ENCODE measurements around the gene MYOZ3.

MYOZ3 gene

GRCh38 chr5:150639751-150640150 is 21.3 kb upstream of the MYOZ3 start:
- Histone ChIP-seq H3K79me2 (ENCODE audit: low read length) (no peaks in the 10 kb centered on the region), H2AFZ (ENCODE audit: low read depth, low read length) (no peak overlapping the region), H3K27ac (ENCODE audit: low read length) (no peak overlapping the region), H3K4me3 (ENCODE audit: low read length) (no peak overlapping the region), H3K27me3 (ENCODE audit: low read depth, low read length) (0 out of 2 replicates have a peak, but pooled peaks cover 3% of the 10 kb centered on the region), H3K36me3 (replicated peaks; ENCODE audit: low read depth, low read length) (no peaks in the 10 kb centered on the region), H3K9me3 (ENCODE audit: insufficient read depth, low read length) (no peaks in the 10 kb centered on the region), H4K20me1 (ENCODE audit: insufficient read depth, low read length) (no peaks in the 10 kb centered on the region), H3K9ac (ENCODE audit: low read length) (no peak overlapping the region), H3K4me2 (ENCODE audit: low read length) (no peak overlapping the region), H3K4me1 (ENCODE audit: low read length) (no peaks in the 10 kb centered on the region)
- no peak for TF ChIP-seq EZH2phosphoT487 (IDR thresholded peaks at IDR 0.05; ENCODE audit: low read depth)
- TF ChIP-seq CTCF (IDR thresholded peaks at IDR 0.05; ENCODE audit: low read depth, low read length) = no peak

GRCh38 chr5:150640311-150641005 is 20.6 kb upstream of the MYOZ3 start, which contains the start of gene SYNPO:
SYNPO (plus strand) TSS chr5:150640660; CDS start chr5:150648276, 7,616 bp downstream.
- TF ChIP-seq CTCF (IDR thresholded peaks at IDR 0.05; ENCODE audit: low read depth, low read length) = no peak
- no peak for TF ChIP-seq EZH2phosphoT487 (IDR thresholded peaks at IDR 0.05; ENCODE audit: low read depth)
- Histone ChIP-seq H4K20me1 (ENCODE audit: insufficient read depth, low read length) (no peaks in the 10 kb centered on the region), H3K79me2 (ENCODE audit: low read length) (no peaks in the 10 kb centered on the region), H3K27me3 (ENCODE audit: low read depth, low read length) (0 out of 2 replicates have a peak, but pooled peaks cover 3% of the 10 kb centered on the region), H3K9ac (ENCODE audit: low read length) (no peak within 1 kb of the TSS), H3K36me3 (replicated peaks; ENCODE audit: low read depth, low read length) (no peaks in the 10 kb centered on the region), H3K9me3 (ENCODE audit: insufficient read depth, low read length) (no peaks in the 10 kb centered on the region), H3K4me1 (ENCODE audit: low read length) (no peaks in the 10 kb centered on the region), H3K4me2 (ENCODE audit: low read length) (no peak within 1 kb of the TSS), H3K27ac (ENCODE audit: low read length) (no peak within 1 kb of the TSS), H3K4me3 (ENCODE audit: low read length) (no peak within 1 kb of the TSS), H2AFZ (ENCODE audit: low read depth, low read length) (no peak within 1 kb of the TSS)

- TF ChIP-seq EZH2phosphoT487 (IDR thresholded peaks at IDR 0.05; ENCODE audit: low read depth) (no peak), CTCF (IDR thresholded peaks at IDR 0.05; ENCODE audit: low read depth, low read length) (no peak)
- no peaks in the 10 kb centered on the region for H3K79me2 ChIP-seq (ENCODE audit: low read length)
- H2AFZ ChIP-seq (ENCODE audit: low read depth, low read length) = no peak overlapping the region
- H3K4me1 ChIP-seq (ENCODE audit: low read length) = no peaks in the 10 kb centered on the region
- H3K27ac ChIP-seq (ENCODE audit: low read length) = no peak overlapping the region
- H3K36me3 ChIP-seq (replicated peaks; ENCODE audit: low read depth, low read length) = no peaks in the 10 kb centered on the region
- 0 out of 2 replicates have a peak, but pooled peaks cover 3% of the 10 kb centered on the region for H3K27me3 ChIP-seq (ENCODE audit: low read depth, low read length)
- H3K4me3 ChIP-seq (ENCODE audit: low read length) = no peak overlapping the region
- no peaks in the 10 kb centered on the region for H3K9me3 ChIP-seq (ENCODE audit: insufficient read depth, low read length)
- no peak overlapping the region for H3K4me2 ChIP-seq (ENCODE audit: low read length)
- no peaks in the 10 kb centered on the region for H4K20me1 ChIP-seq (ENCODE audit: insufficient read depth, low read length)
- H3K9ac ChIP-seq (ENCODE audit: low read length) = no peak overlapping the region
Measured at GRCh38 chr5:150641006-150641570, 20.0 kb upstream of the MYOZ3 start.

- H3K27me3 ChIP-seq (ENCODE audit: low read depth, low read length) = 0 out of 2 replicates have a peak, but pooled peaks cover 2% of the 10 kb centered on the region
- no peaks in the 10 kb centered on the region for H3K9me3 ChIP-seq (ENCODE audit: insufficient read depth, low read length)
- no peak overlapping the region for H3K27ac ChIP-seq (ENCODE audit: low read length)
- H3K79me2 ChIP-seq (ENCODE audit: low read length) = no peaks in the 10 kb centered on the region
- H3K4me2 ChIP-seq (ENCODE audit: low read length) = no peak overlapping the region
- no peak overlapping the region for H3K4me3 ChIP-seq (ENCODE audit: low read length)
- no peak overlapping the region for H2AFZ ChIP-seq (ENCODE audit: low read depth, low read length)
- no peaks in the 10 kb centered on the region for H4K20me1 ChIP-seq (ENCODE audit: insufficient read depth, low read length)
- no peaks in the 10 kb centered on the region for H3K36me3 ChIP-seq (replicated peaks; ENCODE audit: low read depth, low read length)
- no peaks in the 10 kb centered on the region for H3K4me1 ChIP-seq (ENCODE audit: low read length)
- H3K9ac ChIP-seq (ENCODE audit: low read length) = no peak overlapping the region
- TF ChIP-seq CTCF (IDR thresholded peaks at IDR 0.05; ENCODE audit: low read depth, low read length) (no peak), EZH2phosphoT487 (IDR thresholded peaks at IDR 0.05; ENCODE audit: low read depth) (no peak)
Measured at GRCh38 chr5:150641824-150642566, 19.1 kb upstream of the MYOZ3 start.

All from OCI-LY3 (cell line).